ENCODE data around the gene PLIN4. TPM values are rescaled to one million over a fixed set of nuclear protein-coding genes. Genes with fewer than 3 reads are reported as not detected.

The PLIN4 gene
- polyA plus RNA-seq, 1 donor (not counting 4 experiments of a cell fraction or from before 2014, with no cell fraction given): not detected

DNA sequence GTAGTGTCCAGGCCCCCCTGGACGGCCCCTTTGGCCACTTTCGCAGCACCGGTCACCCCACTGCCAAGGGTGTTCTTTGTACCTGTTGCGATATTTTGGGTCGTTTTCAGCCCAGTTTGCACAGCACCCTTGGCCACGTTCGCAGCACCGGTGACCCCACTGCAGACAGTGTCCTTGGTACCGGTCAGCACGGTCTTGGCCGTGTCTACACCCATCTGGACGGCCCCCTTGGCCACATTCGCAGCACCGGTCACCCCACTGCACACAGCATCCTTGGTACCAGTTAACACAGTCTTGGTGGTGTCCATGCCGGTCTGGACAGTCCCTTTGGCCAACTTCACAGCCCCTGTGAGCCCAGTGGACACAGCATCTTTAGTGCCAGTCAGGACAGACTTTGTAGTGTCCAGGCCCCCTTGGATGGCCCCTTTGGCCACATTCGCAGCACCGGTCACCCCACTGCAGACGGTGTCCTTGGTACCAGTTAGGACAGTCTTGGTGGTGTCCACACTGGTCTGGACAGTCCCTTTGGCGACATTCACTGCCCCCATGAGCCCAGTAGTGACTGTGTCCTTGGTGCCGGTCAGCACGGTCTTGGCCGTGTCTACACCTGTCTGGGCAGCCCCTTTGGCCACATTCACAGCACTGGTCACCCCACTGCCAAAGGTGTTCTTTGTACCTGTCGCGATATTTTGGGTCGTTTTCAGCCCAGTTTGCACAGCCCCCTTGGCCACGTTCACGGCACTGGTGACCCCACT, 6.8 kb downstream of the PLIN4 start:
- FAIRE-seq: no peak

DNA sequence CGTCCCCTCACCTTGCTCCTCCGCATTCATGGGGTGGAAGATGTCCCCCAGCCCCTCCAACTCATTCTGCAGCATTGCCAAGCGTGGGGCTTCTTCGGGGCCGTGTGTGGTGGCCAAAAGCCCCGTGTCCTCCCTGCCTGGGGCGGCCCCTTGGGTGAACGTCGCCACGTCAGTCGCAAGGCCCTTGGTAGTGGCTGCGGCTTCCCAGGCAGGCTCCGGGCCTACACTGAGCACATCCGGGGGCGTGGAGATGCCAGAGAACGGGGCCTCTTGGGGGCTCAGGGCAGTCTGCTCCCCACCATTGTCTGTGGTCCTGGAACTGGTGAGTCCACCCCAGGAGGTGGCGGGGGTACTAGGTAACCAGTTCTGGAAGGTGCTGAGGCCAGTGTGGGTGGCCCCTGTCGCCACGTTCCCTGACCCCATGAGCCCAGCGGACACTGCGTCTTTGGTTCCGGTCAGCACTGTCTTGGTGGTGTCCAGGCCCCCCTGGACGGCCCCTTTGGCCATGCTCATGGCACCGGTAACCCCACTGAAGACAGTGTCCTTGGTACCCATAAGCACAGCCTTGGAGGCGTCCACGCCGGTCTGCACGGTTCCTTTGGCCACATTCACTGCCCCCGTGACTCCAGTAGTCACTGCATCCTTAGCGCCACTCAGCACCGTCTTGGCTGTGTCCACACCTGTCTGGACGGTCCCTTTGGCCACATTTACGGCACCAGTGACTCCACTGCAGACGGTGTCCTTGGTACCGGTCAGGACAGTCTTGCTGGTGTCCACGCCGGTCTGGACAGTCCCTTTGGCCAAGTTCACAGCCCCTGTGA, 7.6 kb downstream of the PLIN4 start:
- no peaks in the 10 kb centered on the region for H3K9me3 ChIP-seq (ENCODE audit: control insufficient read depth, low read depth, low read length)
- H3K4me2 ChIP-seq (ENCODE audit: control insufficient read depth, extremely low read depth, insufficient read depth, low read depth, low read length): no peak overlapping the region
- dilution Hi-C loops (cut with MboI; ENCODE audit: extremely low pct_ligation_motif_present, low sequenced_read_pairs): no loop called here
- no peaks in the 10 kb centered on the region for H3K79me2 ChIP-seq (ENCODE audit: control insufficient read depth, insufficient read depth, low read length)
- H2AFZ ChIP-seq (ENCODE audit: control insufficient read depth, low read length): no peak overlapping the region
- FAIRE-seq: no peak
- H3K4me3 ChIP-seq (ENCODE audit: control insufficient read depth in 2 of 3, extremely low read depth in 1 of 3, insufficient read depth in 2 of 3, low read depth in 1 of 3, low read length in 3 of 3): no peak overlapping the region
- no peak for TF ChIP-seq CTCF (optimal IDR thresholded peaks at IDR 0.05 in 1 of 3, IDR thresholded peaks at IDR 0.05 in 1 of 3, conservative IDR thresholded peaks at IDR 0.05 in 1 of 3; ENCODE audit: extremely low read depth in 1 of 3, insufficient read depth in 2 of 3, low read length in 3 of 3)
- no peak for TF ChIP-seq EZH2 (IDR thresholded peaks at IDR 0.05; ENCODE audit: low read length)
- no peak for DNase-seq (ENCODE audit: low read depth, low spot score)
- peaks cover 2% of the 10 kb centered on the region for H3K9me1 ChIP-seq (ENCODE audit: control insufficient read depth, extremely low read depth, insufficient read depth, low read length)
- peaks cover 0 to 2% of the 10 kb centered on the region in 2 experiments for H3K36me3 ChIP-seq (ENCODE audit: control insufficient read depth in 2 of 2, extremely low read depth in 1 of 2, insufficient read depth in 2 of 2, low read length in 2 of 2)
- no peaks in the 10 kb centered on the region for H4K20me1 ChIP-seq (ENCODE audit: control insufficient read depth, extremely low read depth, insufficient read depth, low read length)
- peaks cover 8% of the 10 kb centered on the region for H3K4me1 ChIP-seq (ENCODE audit: control insufficient read depth, extremely low read depth, insufficient read depth, low read length)
- no peak overlapping the region for H3K9ac ChIP-seq (ENCODE audit: control insufficient read depth, extremely low read depth, insufficient read depth, low read length)
- H3K27ac ChIP-seq (ENCODE audit: control insufficient read depth, insufficient read depth, low read length): no peak overlapping the region
- no peaks in the 10 kb centered on the region for H3K27me3 ChIP-seq (ENCODE audit: control insufficient read depth, extremely low read depth, insufficient read depth, low read length)

More for the DNA sequence above, 6.8 kb downstream of the PLIN4 start:
- Histone ChIP-seq H3K27me3 (ENCODE audit: control insufficient read depth, extremely low read depth, insufficient read depth, low read length) (no peaks in the 10 kb centered on the region), H3K4me3 (ENCODE audit: control insufficient read depth in 2 of 3, extremely low read depth in 1 of 3, insufficient read depth in 2 of 3, low read depth in 1 of 3, low read length in 3 of 3) (no peak overlapping the region), H3K9me3 (ENCODE audit: control insufficient read depth, low read depth, low read length) (no peaks in the 10 kb centered on the region), H2AFZ (ENCODE audit: control insufficient read depth, low read length) (no peak overlapping the region), H3K36me3 (ENCODE audit: control insufficient read depth in 2 of 2, extremely low read depth in 1 of 2, insufficient read depth in 2 of 2, low read length in 2 of 2) (peaks cover 0 to 2% of the 10 kb centered on the region in 2 experiments), H3K27ac (ENCODE audit: control insufficient read depth, insufficient read depth, low read length) (no peak overlapping the region), H4K20me1 (ENCODE audit: control insufficient read depth, extremely low read depth, insufficient read depth, low read length) (no peaks in the 10 kb centered on the region), H3K79me2 (ENCODE audit: control insufficient read depth, insufficient read depth, low read length) (no peaks in the 10 kb centered on the region), H3K4me2 (ENCODE audit: control insufficient read depth, extremely low read depth, insufficient read depth, low read depth, low read length) (no peak overlapping the region), H3K4me1 (ENCODE audit: control insufficient read depth, extremely low read depth, insufficient read depth, low read length) (peaks cover 5% of the 10 kb centered on the region), H3K9ac (ENCODE audit: control insufficient read depth, extremely low read depth, insufficient read depth, low read length) (no peak overlapping the region), H3K9me1 (ENCODE audit: control insufficient read depth, extremely low read depth, insufficient read depth, low read length) (no peaks in the 10 kb centered on the region)
- no peak for TF ChIP-seq EZH2 (IDR thresholded peaks at IDR 0.05; ENCODE audit: low read length)
- no peak for TF ChIP-seq CTCF (optimal IDR thresholded peaks at IDR 0.05 in 1 of 3, IDR thresholded peaks at IDR 0.05 in 1 of 3, conservative IDR thresholded peaks at IDR 0.05 in 1 of 3; ENCODE audit: extremely low read depth in 1 of 3, insufficient read depth in 2 of 3, low read length in 3 of 3)
- no peak for DNase-seq (ENCODE audit: low read depth, low spot score)
- dilution Hi-C loops (cut with MboI; ENCODE audit: extremely low pct_ligation_motif_present, low sequenced_read_pairs): no loop called here

Measured in keratinocyte (primary cell).